Measurements from ENCODE around the gene COQ10B. TPM values are rescaled to one million over a fixed set of nuclear protein-coding genes. Genes with fewer than 3 reads are reported as not detected.

Gene COQ10B
- total and polyA plus RNA-seq, 4 donors, result 12.0 to 22.1 (median 16.5) TPM

- TF ChIP-seq ATF3 (IDR thresholded peaks at IDR 0.05) (no peak), FOXA1 (IDR thresholded peaks at IDR 0.05) (peak; percentile 52)
These were observed 18.5 kb upstream of the COQ10B start, which contains the start of gene SF3B1 (continued) for GRCh38 chr2:197434541-197435513.

- TF ChIP-seq RXRA (IDR thresholded peaks at IDR 0.05), result no peak
- TF ChIP-seq CTCF (IDR thresholded peaks at IDR 0.05; ENCODE audit: low read depth, low read length, missing input control), result no peak
- TF ChIP-seq HNF4A (conservative IDR thresholded peaks at IDR 0.05), result peak in 1 of 2 donors; percentile 30
- TF ChIP-seq TAF1 (conservative IDR thresholded peaks at IDR 0.05), result no peak
- TF ChIP-seq FOXA1 (IDR thresholded peaks at IDR 0.05), result no peak
- TF ChIP-seq JUND (IDR thresholded peaks at IDR 0.05), result no peak
- peak; percentile 59 for TF ChIP-seq YY1 (IDR thresholded peaks at IDR 0.05)
- TF ChIP-seq ATF3 (IDR thresholded peaks at IDR 0.05), result no peak
- TF ChIP-seq EGR1 (IDR thresholded peaks at IDR 0.05; ENCODE audit: low read depth in 2 of 2), result no peak
- no peak for TF ChIP-seq MAX (IDR thresholded peaks at IDR 0.05)
- TF ChIP-seq SP1 (IDR thresholded peaks at IDR 0.05), result no peak
- no peak for TF ChIP-seq ZBTB33 (IDR thresholded peaks at IDR 0.05)
- TF ChIP-seq GABPA (IDR thresholded peaks at IDR 0.05 in 1 of 2, conservative IDR thresholded peaks at IDR 0.05 in 1 of 2), result no peak
- TF ChIP-seq HNF4G (IDR thresholded peaks at IDR 0.05), result no peak
- no peak for TF ChIP-seq REST (IDR thresholded peaks at IDR 0.05)
- H3K4me3 ChIP-seq (ENCODE audit: low read depth in 1 of 3, low read length in 3 of 3), result peak overlapping the region; percentile 73 to 93 (median 87)
- H3K27me3 ChIP-seq (ENCODE audit: control insufficient read depth in 4 of 4, insufficient read depth in 4 of 4, low read length in 3 of 4), result no peaks in the 10 kb centered on the region
- no peaks in the 10 kb centered on the region for H3K36me3 ChIP-seq (ENCODE audit: control insufficient read depth in 4 of 4, insufficient read depth in 3 of 4, low read depth in 1 of 4, low read length in 3 of 4)
- 11% methylated on average over 16 of the region's 16 CpGs for WGBS
- peaks cover 12 to 34% (median 27%) of the 10 kb centered on the region in 4 donors for H3K4me1 ChIP-seq (ENCODE audit: control insufficient read depth in 4 of 4, insufficient read depth in 4 of 4, low read length in 3 of 4)
- peak overlapping the region; percentile 97 for H3K27ac ChIP-seq (ENCODE audit: low read depth in 1 of 2, low read length in 2 of 2)
- peak overlapping the region; percentile 99 for H3K9ac ChIP-seq (ENCODE audit: low read depth in 1 of 2, low read length in 2 of 2)
- no peak for DNase-seq (ENCODE audit: low spot score)
- no peaks in the 10 kb centered on the region for H3K9me3 ChIP-seq (ENCODE audit: control insufficient read depth in 4 of 4, low read length in 3 of 4)
These were observed 17.5 kb upstream of the COQ10B start for GRCh38 chr2:197435598-197436420.
